GM10847 (cell line): Measurements from ENCODE around the gene PABPC3.

Experiments
- POLR2A ChIP-seq: IDR thresholded peaks from 2 replicates; pipeline ENCODE4 v1.6.1; 2011; ENCODE audit not compliant: insufficient read length; ENCODE audit errors: extremely low read depth

The PABPC3 gene

DNA sequence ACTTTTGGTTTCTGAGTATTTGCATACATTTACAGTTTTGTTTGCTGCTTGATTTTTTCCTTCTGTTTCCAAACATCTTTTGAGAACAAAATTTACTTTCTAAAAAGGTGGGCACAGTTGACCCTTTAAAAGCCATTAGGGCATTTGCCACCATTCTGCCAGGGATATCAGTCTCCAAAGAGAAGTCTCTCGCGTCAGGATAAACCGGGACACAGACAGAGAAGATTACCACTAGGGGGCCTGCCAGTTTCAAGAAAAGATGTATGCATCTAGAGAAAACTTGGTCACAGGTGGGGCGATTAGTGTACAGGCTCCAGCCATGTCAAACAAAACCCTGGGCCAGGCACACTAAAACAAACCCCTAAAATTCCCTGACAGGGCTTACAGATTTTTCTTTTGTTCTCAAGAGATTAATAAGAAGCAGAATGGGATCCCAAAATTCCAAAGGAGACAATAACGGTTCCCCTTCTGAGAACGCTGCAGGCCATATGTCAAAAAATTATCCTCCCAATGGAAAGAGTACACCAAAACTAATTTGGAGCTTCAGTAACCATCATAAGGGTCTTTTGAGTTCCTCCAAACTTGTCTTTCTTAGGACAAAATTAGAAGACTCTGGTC lies 10.7 kb upstream of the PABPC3 start:
- TF ChIP-seq POLR2A, result no peak

GRCh38 chr13:25088562-25089221 lies 7.2 kb upstream of the PABPC3 start:
- TF ChIP-seq POLR2A, result no peak

DNA sequence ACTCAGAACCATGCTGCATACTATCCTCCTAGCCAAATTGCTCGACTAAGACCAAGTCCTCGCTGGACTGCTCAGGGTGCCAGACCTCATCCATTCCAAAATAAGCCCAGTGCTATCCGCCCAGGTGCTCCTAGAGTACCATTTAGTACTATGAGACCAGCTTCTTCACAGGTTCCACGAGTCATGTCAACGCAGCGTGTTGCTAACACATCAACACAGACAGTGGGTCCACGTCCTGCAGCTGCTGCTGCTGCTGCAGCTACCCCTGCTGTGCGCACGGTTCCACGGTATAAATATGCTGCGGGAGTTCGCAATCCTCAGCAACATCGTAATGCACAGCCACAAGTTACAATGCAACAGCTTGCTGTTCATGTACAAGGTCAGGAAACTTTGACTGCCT lies 1.5 kb downstream of the PABPC3 start:
- TF ChIP-seq POLR2A, result no peak

- no peak for TF ChIP-seq POLR2A
Observed at GRCh38 chr13:25103711-25104110, 7.8 kb downstream of the PABPC3 start.

- TF ChIP-seq POLR2A, result no peak
Observed at GRCh38 chr13:25109341-25109740, 13.4 kb downstream of the PABPC3 start.

DNA sequence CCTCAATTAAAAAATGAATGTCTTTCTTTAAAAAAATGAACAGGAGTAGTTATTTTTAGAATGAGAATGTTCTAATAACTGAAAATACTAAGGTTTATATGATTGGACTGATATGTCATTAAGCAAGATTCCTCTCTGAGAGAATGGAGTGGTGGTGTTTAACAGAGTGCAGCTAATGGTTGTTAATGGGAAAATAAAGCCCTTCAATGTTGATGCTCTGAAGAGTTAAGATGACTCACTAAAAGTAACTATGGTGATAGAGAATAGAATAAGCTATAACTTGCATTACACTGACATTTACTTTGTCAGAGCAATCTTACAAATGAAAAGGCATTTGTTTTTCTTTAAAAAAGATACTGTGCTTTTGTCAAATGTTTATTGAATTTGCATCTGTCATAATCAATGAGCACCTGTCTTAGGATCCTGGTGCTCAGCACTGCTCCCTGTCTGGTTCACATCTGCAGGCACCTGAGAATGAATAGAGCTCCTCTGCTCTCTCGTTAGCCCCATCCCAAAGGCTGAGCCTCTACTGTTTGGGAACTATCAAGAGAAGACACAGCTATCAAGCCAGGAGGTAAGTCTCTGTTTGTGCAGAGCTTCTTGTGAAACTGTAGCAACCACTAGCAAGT lies 15.1 kb downstream of the PABPC3 start:
- no peak for TF ChIP-seq POLR2A

DNA sequence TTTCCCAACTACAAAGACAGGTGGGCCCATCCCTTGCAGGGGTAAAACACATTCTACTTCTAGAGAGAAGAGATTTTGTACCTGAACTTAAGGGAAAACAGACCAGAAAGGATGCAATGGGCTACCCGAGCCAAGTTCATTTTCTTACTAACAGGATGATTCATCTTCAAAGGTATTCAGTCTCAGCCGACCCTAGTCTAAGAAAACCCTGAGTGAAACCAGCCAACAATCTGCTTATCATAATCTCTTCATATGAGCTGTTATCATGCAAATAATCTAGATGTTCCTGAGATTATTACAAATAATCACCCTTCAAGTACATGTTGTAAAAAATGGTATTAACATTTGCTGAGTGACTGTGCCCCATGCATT lies 15.6 kb downstream of the PABPC3 start:
- no peak for TF ChIP-seq POLR2A

DNA sequence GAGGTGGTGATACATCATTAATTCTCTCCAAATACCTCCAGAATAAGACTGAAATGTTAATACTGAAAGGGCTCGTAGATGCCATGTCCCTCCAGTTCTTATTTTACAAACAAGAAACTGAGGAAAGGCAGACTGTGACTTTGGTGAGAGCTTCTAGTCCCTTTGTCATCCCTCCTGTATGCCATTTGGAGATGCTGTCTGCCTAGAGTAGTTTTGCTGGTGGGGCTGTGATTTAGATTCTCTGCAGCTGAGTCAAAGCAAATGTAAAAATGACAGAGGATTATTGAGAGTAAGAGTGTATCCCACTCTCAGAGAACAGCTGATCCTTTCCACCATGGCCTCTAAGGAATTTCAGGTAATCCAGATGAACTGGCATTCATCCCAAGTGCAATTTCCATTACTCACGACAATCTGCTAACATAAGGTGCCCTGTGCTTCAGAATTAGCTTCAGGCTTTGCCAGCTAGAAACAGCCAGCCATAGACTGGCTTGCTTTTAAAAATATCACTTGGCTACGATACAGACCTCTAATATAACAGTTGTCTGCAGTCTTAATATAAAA lies 16.8 kb downstream of the PABPC3 start:
- TF ChIP-seq POLR2A, result no peak

- TF ChIP-seq POLR2A, result no peak
Observed at GRCh38 chr13:25114220-25114619, 18.3 kb downstream of the PABPC3 start.

GRCh38 chr13:25116044-25116443 lies 20.1 kb downstream of the PABPC3 start:
- TF ChIP-seq POLR2A, result no peak

- TF ChIP-seq POLR2A, result no peak
Observed at GRCh38 chr13:25117312-25117711, 21.4 kb downstream of the PABPC3 start.

GRCh38 chr13:25118378-25118905 lies 22.5 kb downstream of the PABPC3 start:
- no peak for TF ChIP-seq POLR2A

DNA sequence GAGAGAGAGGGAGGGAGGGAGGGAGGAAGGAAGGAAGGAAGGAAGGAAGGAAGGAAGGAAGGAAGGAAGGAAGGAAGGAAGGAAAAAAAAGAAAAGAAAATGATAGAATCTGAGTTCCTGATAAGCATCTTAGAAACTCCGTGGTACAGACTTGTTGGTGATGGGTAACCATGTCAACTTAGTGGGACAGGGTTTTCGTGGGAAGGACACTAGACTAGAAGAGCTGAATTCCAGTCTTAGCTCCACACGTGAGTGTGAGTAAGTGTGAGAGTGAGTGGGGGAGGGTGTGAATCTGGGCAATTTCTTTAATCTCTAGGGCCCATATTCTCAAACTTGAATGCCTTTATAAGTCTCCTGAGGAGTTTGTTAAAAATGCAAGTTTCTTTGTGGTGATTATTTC lies 35.0 kb downstream of the PABPC3 start:
- no peak for TF ChIP-seq POLR2A

DNA sequence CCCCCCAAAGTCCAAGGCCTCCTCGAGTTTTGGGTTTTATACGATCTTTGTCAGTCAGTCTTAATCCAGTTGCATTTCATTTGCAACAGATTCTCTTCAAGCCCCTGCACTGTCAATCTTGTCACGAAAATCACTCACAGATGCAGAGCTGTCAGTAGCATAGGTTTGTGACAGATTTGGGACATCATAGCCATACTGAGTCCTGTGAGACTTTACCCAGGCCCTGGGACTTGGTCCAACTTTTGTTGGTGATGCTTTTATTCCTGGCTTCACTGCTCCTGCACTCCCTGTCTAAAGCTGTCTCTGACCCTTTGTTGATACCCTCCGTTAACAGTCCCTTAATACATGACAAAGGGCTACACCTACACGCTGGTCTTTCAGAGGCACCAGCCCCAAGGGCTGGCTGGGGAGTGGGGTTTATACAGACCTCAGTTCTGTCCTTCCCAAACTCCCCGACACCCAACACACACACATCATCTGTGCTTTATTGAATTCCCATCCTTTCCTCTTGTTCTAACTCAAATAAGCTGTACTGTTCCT lies 36.0 kb downstream of the PABPC3 start:
- no peak for TF ChIP-seq POLR2A

DNA sequence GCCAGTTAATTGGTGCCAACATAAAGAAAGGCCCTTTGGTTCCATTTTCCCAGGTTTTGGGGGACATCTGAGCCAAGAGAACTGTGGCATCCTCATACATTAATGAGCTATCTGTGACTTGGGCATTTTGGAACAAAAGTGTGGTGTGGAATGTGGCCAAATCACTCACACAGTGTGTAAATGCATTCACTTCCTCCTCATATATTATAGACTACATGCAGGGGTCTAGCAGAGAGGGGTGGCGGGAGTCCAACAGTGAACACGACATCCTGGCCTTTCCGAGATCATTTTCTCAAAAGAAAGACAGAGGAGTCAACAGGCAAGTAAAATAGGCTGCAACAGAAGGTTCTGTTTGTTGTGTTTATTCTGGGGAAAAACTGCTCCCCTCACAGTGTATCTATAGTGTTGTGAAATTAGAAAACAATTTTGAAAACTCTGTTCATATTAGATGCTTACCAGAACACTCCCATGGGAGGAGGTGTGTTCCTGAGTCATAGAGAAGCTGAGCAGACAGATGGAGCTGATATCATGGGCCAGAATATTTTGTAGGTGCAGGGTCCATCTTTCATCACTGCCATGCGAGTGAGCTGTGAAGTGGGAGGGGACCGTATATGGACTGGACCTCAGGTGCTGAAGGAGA lies 36.9 kb downstream of the PABPC3 start:
- TF ChIP-seq POLR2A, result no peak
